ENCODE data around the gene CCAR1. TPM values are rescaled to one million over a fixed set of nuclear protein-coding genes. Genes with fewer than 3 reads are reported as not detected.
"Not testable (repeated sequence)": the region's sequence is repeated elsewhere in the genome, so short reads cannot be mapped to it uniquely, and the experiment has no call there.

CCAR1 gene
- total RNA-seq, 2 experiments from 2014 or later: 86.7 to 107 TPM

DNA sequence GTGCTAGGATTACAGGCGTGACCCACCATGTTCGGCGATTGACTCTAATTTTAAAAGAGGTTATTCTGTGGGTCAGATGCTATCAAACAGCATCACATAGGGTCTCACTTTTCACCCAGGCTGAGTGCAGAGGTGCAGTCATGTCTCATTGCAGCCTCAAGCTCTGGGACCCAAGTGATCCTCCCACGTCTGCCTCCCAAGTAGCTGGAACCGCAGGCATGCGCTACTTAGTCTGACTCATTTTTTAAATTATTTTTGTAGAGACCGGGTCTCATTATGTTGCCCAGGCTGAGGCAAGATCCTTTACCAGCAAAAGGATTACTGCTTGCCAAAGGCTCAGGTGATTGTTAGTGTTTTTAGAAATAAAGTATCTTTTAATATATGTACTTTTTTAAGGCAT lies 63.4 kb downstream of the CCAR1 start:
- CTCF ChIA-PET: no interaction called here
- peaks cover 48% of the 10 kb centered on the region for H3K36me3 Mint-ChIP-seq
- no peaks in the 10 kb centered on the region for H3K9me3 Mint-ChIP-seq (ENCODE audit: low read depth)
- ATAC-seq (no peak), DNase-seq (no peak)
- H3K4me3 Mint-ChIP-seq: no peak overlapping the region
- H3K27me3 Mint-ChIP-seq: no peaks in the 10 kb centered on the region
- H3K27ac Mint-ChIP-seq: no peak overlapping the region
- H3K4me1 Mint-ChIP-seq: peaks cover 7% of the 10 kb centered on the region

GRCh38 chr10:68787813-68788212 lies 66.8 kb downstream of the CCAR1 start:
- peak; percentile 45 for ATAC-seq
- Mint-ChIP-seq H3K36me3 (peaks cover 49% of the 10 kb centered on the region), H3K9me3 (ENCODE audit: low read depth) (no peaks in the 10 kb centered on the region)

DNA sequence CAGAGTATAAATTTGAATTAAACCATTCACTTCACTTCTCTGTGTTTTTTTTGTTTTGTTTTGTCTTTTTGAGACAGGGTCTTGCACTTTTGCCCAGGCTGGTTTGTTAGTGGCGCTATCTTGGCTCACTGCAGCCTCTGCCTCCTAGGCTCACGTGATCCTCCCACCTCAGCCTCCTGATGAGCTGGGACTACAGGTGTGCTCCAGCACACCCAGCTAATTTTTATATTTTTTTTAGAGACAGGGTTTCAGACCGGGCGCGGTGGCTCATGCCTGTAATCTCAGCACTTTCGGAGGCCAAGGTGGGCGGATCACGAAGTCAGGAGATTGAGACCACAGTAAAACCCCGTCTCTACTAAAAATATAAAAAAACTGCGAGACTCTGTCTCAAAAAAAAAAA lies 69.4 kb downstream of the CCAR1 start:
- DNase-seq: no peak
- H3K36me3 Mint-ChIP-seq: peaks cover 47% of the 10 kb centered on the region
- peaks cover 7% of the 10 kb centered on the region for H3K4me1 Mint-ChIP-seq
- no peak overlapping the region for H3K4me3 Mint-ChIP-seq
- H3K27ac Mint-ChIP-seq: no peak overlapping the region
- no peaks in the 10 kb centered on the region for H3K27me3 Mint-ChIP-seq
- no peak for ATAC-seq
- CTCF ChIA-PET: interaction anchor here (0.7 kb wide), 1 partner anchor 69 kb away, joined by 3 read pairs; no protein-coding TSS in a partner anchor
- H3K9me3 Mint-ChIP-seq (ENCODE audit: low read depth): no peaks in the 10 kb centered on the region

More at GRCh38 chr10:68787813-68788212, 66.8 kb downstream of the CCAR1 start:
- Mint-ChIP-seq H3K27me3 (no peaks in the 10 kb centered on the region), H3K4me1 (peaks cover 7% of the 10 kb centered on the region), H3K27ac (peak overlapping the region; percentile 59), H3K4me3 (no peak overlapping the region)
- no peak for DNase-seq
- CTCF ChIA-PET: interaction anchor here (1.0 to 1.1 kb wide), 3 partner anchors 9 to 239 kb away, joined by 3 read pairs; no protein-coding TSS in a partner anchor

GRCh38 chr10:68792115-68792514 lies 71.1 kb downstream of the CCAR1 start:
- CTCF ChIA-PET: no interaction called here
- peaks cover 36% of the 10 kb centered on the region for H3K36me3 Mint-ChIP-seq
- no peak for ATAC-seq
- no peak overlapping the region for H3K4me3 Mint-ChIP-seq
- H3K9me3 Mint-ChIP-seq (ENCODE audit: low read depth): no peaks in the 10 kb centered on the region
- no peak overlapping the region for H3K27ac Mint-ChIP-seq
- no peak for DNase-seq
- H3K4me1 Mint-ChIP-seq: peaks cover 5% of the 10 kb centered on the region
- no peaks in the 10 kb centered on the region for H3K27me3 Mint-ChIP-seq

DNA sequence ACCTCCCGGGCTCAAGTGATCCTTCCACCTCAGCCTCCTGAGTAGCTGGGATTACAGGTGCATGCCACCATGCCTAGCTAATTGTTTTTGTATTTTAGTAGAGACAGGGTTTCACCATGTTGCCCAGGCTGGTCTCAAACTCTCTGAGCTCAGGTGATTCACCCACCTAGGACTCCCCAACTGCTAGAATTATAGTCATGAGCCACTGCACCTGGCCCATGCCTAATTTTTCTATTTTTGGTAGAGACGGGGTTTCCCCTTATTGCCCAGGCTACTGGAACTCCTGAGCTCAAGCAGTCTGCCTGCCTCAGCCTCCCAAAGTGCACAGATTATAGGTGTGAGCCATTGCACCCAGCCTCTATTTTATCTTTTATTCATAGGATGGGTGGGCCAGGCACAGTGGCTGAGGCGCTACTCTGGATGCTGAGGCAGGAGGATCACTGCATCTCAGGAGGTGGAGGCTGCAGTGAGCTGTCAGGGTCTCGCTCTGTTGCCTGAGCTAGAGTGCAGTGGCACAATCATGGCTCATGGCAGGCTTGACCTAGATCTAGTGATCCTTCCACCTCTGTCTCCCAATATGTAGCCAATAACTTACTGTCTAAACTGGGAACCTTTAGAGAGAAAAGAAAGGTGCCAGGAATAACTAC lies 75.0 kb downstream of the CCAR1 start:
- Mint-ChIP-seq H3K36me3 (peaks cover 20% of the 10 kb centered on the region), H3K4me3 (no peak overlapping the region), H3K27me3 (no peaks in the 10 kb centered on the region), H3K27ac (no peak overlapping the region), H3K9me3 (ENCODE audit: low read depth) (no peaks in the 10 kb centered on the region), H3K4me1 (no peaks in the 10 kb centered on the region)
- CTCF ChIA-PET: no interaction called here
- no peak for ATAC-seq
- DNase-seq: no peak

DNA sequence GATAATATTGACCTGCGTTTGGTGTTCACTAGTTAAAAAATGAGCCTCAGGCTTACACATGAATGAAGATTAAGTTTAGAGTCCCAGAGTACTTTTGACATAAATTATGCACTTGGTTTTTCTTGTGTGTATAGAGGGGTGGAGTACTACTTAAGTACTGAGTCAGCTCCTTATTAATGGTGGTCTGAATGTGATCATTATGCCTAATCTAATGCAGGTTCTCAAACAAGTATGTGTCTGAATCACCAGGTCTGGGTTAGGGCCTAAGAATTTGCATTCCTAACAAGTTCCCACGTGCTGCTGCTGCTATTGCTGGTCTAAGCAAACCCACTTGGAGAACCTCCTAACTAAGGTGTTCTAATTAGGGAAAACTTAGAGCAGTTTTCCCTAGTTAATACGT lies 75.6 kb downstream of the CCAR1 start:
- ATAC-seq (no peak), DNase-seq (no peak)
- no peaks in the 10 kb centered on the region for H3K9me3 Mint-ChIP-seq (ENCODE audit: low read depth)
- no peak overlapping the region for H3K4me3 Mint-ChIP-seq
- H3K27ac Mint-ChIP-seq: no peak overlapping the region
- no peaks in the 10 kb centered on the region for H3K4me1 Mint-ChIP-seq
- peaks cover 19% of the 10 kb centered on the region for H3K36me3 Mint-ChIP-seq
- H3K27me3 Mint-ChIP-seq: no peaks in the 10 kb centered on the region
- CTCF ChIA-PET: interaction anchor here (1.1 kb wide), 1 partner anchor 8 kb away, joined by 3 read pairs; no protein-coding TSS in a partner anchor

GRCh38 chr10:68800211-68800610 lies 79.2 kb downstream of the CCAR1 start:
- Mint-ChIP-seq H3K36me3 (peaks cover 7% of the 10 kb centered on the region), H3K4me3 (no peak overlapping the region), H3K27me3 (no peaks in the 10 kb centered on the region), H3K4me1 (no peaks in the 10 kb centered on the region), H3K9me3 (ENCODE audit: low read depth) (no peaks in the 10 kb centered on the region), H3K27ac (no peak overlapping the region)
- CTCF ChIA-PET: no interaction called here
- DNase-seq (no peak), ATAC-seq (no peak)

- H3K27ac Mint-ChIP-seq: no peak overlapping the region
- peaks cover 6% of the 10 kb centered on the region for H3K4me1 Mint-ChIP-seq
- no peak for ATAC-seq
- H3K4me3 Mint-ChIP-seq: no peak overlapping the region
- peaks cover 1% of the 10 kb centered on the region for H3K36me3 Mint-ChIP-seq
- DNase-seq: no peak
- CTCF ChIA-PET: no interaction called here
- H3K27me3 Mint-ChIP-seq: no peaks in the 10 kb centered on the region
- no peaks in the 10 kb centered on the region for H3K9me3 Mint-ChIP-seq (ENCODE audit: low read depth)
Measured at GRCh38 chr10:68804692-68805091, 83.7 kb downstream of the CCAR1 start.

DNA sequence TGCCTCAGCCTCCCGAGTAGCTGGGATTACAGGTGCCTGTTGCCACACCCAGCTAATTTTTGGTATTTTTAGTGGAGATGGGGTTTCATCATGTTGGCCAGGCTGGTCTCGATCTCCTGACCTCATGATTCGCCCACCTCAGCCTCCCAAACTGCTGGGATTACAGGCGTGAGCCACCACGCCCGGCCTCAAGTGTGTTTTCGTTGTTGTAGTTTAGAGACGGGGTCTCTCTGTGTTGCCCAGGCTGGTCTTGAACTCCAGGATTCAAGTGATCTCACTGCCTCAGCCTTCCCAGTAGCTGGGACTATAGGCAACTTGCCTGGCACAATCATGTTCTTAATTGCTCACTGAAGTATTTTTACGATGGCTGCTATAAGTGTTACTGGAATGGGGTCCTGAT lies 89.8 kb downstream of the CCAR1 start:
- H3K4me1 Mint-ChIP-seq; H3K36me3 Mint-ChIP-seq; H3K4me3 Mint-ChIP-seq; H3K27me3 Mint-ChIP-seq; H3K9me3 Mint-ChIP-seq (ENCODE audit: low read depth); H3K27ac Mint-ChIP-seq; CTCF ChIA-PET; DNase-seq; ATAC-seq: not testable (repeated sequence)

DNA sequence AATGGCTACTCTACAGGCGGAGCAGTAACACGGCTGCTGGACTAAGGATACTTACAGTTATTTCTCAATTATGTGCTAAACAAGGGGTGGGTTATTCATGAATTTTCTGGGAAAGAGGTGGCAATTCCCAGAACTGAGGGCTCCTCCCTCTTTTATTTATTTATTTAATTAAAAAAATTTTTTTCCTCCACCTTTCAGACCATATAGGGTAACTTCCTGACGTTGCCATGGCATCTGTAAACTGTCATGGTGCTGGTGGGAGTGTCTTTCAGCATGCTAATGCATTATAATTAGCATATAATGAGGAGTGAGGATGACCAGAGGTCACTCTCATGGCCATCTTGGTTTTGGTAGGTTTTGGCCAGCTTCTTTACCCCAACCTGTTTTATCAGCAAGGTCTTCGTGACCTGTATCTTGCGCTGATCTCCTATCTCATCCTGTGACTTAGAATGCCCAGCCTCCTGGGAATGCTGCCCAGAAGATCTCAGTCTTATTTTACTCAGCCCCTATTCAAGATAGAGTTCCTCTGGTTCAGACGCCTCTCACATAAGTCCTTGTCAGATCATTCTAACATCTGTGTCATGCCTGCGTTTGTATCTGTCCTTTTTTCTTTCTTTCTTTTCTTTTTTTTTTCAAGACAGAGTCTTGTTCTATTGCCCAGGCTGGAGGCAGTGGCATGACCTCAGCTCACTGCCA lies 90.4 kb downstream of the CCAR1 start:
- no peak for ATAC-seq
- no peaks in the 10 kb centered on the region for H3K27me3 Mint-ChIP-seq
- no peaks in the 10 kb centered on the region for H3K9me3 Mint-ChIP-seq (ENCODE audit: low read depth)
- DNase-seq: no peak
- H3K4me1 Mint-ChIP-seq: peaks cover under 1% of the 10 kb centered on the region
- CTCF ChIA-PET: no interaction called here
- no peak overlapping the region for H3K27ac Mint-ChIP-seq
- no peaks in the 10 kb centered on the region for H3K36me3 Mint-ChIP-seq
- no peak overlapping the region for H3K4me3 Mint-ChIP-seq

DNA sequence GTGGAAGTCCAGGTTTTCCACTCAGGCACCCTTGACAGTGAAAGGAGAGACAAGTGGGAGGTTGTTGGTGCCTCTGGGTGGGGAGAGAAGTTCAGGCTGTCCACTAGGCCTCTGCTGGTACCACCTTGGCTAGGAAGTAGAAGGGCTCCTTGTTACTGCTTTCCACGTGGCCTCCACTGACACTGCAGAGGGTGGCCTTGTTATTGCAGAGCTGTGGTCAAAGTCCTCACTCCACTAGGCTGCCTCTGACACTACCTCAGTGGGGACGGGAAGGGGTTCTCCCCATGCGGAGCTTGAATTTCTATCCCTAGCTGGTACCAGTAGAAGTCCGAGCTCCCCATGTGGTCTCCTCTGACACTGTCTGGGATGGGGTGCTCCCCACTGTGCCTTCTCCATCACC lies 91.4 kb downstream of the CCAR1 start:
- no peak for ATAC-seq
- DNase-seq: no peak
- Mint-ChIP-seq H3K9me3 (ENCODE audit: low read depth) (no peaks in the 10 kb centered on the region), H3K36me3 (no peaks in the 10 kb centered on the region), H3K27me3 (no peaks in the 10 kb centered on the region), H3K4me1 (no peaks in the 10 kb centered on the region), H3K4me3 (no peak overlapping the region), H3K27ac (no peak overlapping the region)
- CTCF ChIA-PET: no interaction called here

GRCh38 chr10:68813559-68813958 lies 92.5 kb downstream of the CCAR1 start:
- Mint-ChIP-seq H3K9me3 (ENCODE audit: low read depth) (no peaks in the 10 kb centered on the region), H3K27ac (no peak overlapping the region), H3K4me1 (no peaks in the 10 kb centered on the region), H3K36me3 (no peaks in the 10 kb centered on the region), H3K4me3 (no peak overlapping the region), H3K27me3 (no peaks in the 10 kb centered on the region)
- DNase-seq (no peak), ATAC-seq (no peak)
- CTCF ChIA-PET: interaction anchor here (1.3 kb wide), 1 partner anchor 13 kb away, joined by 6 read pairs; the partner anchor contains the start of gene STOX1

GRCh38 chr10:68816796-68817412 lies 95.9 kb downstream of the CCAR1 start:
- H3K27me3 Mint-ChIP-seq: no peaks in the 10 kb centered on the region
- H3K4me1 Mint-ChIP-seq: no peaks in the 10 kb centered on the region
- DNase-seq: no peak
- ATAC-seq: no peak
- CTCF ChIA-PET: no interaction called here
- no peaks in the 10 kb centered on the region for H3K9me3 Mint-ChIP-seq (ENCODE audit: low read depth)
- no peaks in the 10 kb centered on the region for H3K36me3 Mint-ChIP-seq
- no peak overlapping the region for H3K4me3 Mint-ChIP-seq
- H3K27ac Mint-ChIP-seq: no peak overlapping the region

DNA sequence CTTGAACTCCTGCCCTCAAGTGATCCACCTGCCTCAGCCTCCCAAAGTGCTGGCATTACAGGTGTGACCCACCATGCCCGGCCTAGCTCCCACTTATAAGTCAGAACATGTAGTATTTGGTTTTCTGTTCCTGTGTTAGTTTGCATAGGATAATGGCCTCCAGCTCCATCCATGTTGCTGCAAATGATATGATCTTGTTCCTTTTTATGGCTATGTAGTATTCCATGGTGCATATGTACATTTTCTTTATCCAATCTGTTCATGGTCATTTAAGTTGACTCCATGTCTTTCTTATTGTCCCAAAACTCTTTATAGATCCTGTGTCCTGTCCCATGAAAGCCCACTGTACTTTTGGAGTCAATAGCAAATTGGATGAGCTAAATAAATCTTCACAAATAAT lies 99.3 kb downstream of the CCAR1 start:
- ATAC-seq; H3K9me3 Mint-ChIP-seq (ENCODE audit: low read depth); H3K36me3 Mint-ChIP-seq; H3K4me3 Mint-ChIP-seq; DNase-seq; H3K27ac Mint-ChIP-seq; H3K27me3 Mint-ChIP-seq; H3K4me1 Mint-ChIP-seq: not testable (repeated sequence)
- CTCF ChIA-PET: interaction anchor here (1.1 kb wide), 1 partner anchor 9 kb away, joined by 5 read pairs; no protein-coding TSS in a partner anchor
